Activated CD4-positive, alpha-beta memory T cell treated with anti-CD3 and anti-CD28 coated beads for 36 hours (primary cell): ENCODE measurements around the gene PLA2G4B. TPM values are rescaled to one million over a fixed set of nuclear protein-coding genes. Genes with fewer than 3 reads are reported as not detected.

ENCODE experiments used
- CTCF ChIA-PET: fragments of 350-600 bp; sonication (Branson Sonifier 250); formaldehyde crosslinking; loops from one replicate; lab custom pipeline; 2021; ENCODE audit warnings: antibody characterized with exemption, inconsistent platforms; lab: Charles Lee
- POLR2A ChIA-PET: fragments of 350-600 bp; sonication (Branson Sonifier 250); formaldehyde crosslinking; loops from one replicate; lab custom pipeline; 2021; ENCODE audit warnings: antibody characterized with exemption; lab: Charles Lee
- DNase-seq: peaks from one replicate; pipeline ENCODE4 v3.0.0-alpha.2; 2020
- H3K27ac Mint-ChIP-seq: one replicate; pipeline ENCODE4 v1.8.0; 2021; ENCODE audit warnings: mixed read lengths
- H3K27me3 Mint-ChIP-seq: one replicate; pipeline ENCODE4 v1.8.0; 2021; ENCODE audit warnings: mixed read lengths
- H3K36me3 Mint-ChIP-seq: one replicate; pipeline ENCODE4 v1.8.0; 2021; ENCODE audit warnings: mixed read lengths
- H3K4me1 Mint-ChIP-seq: one replicate; pipeline ENCODE4 v1.8.0; 2021; ENCODE audit warnings: low read depth, mixed read lengths
- H3K4me3 Mint-ChIP-seq: one replicate; pipeline ENCODE4 v1.8.0; 2021; ENCODE audit warnings: mild to moderate bottlenecking, mixed read lengths
- H3K9me3 Mint-ChIP-seq: one replicate; pipeline ENCODE4 v1.8.0; 2021; ENCODE audit warnings: mixed read lengths
- intact Hi-C: fragments of 100-400 bp; cut with micrococcal nuclease; formaldehyde crosslinking; loops from one replicate; pipeline ENCODE4 v1.15.1; 2023
- total RNA-seq, 2 experiments: library from RNA; stranded (reverse); gene quantifications; one replicate each; pipeline ENCODE4 v1.2.3, GENCODE V29; 2021

Gene PLA2G4B
- total RNA-seq, 2 experiments from 2014 or later, result 6.0 to 9.9 TPM

GRCh38 chr15:41843571-41843970, 4.9 kb downstream of the PLA2G4B start:
- no peaks in the 10 kb centered on the region for H3K27me3 Mint-ChIP-seq
- no peaks in the 10 kb centered on the region for H3K9me3 Mint-ChIP-seq
- intact Hi-C loops, result no loop called here
- ChIA-PET CTCF (no interaction called here), POLR2A (no interaction called here)
- H3K4me1 Mint-ChIP-seq, result peaks cover 5% of the 10 kb centered on the region
- H3K27ac Mint-ChIP-seq, result no peak overlapping the region
- peaks cover 10% of the 10 kb centered on the region for H3K36me3 Mint-ChIP-seq
- no peak for DNase-seq
- H3K4me3 Mint-ChIP-seq, result no peak overlapping the region

GRCh38 chr15:41844814-41845213, 6.2 kb downstream of the PLA2G4B start:
- H3K4me3 Mint-ChIP-seq, result no peak overlapping the region
- H3K27me3 Mint-ChIP-seq, result no peaks in the 10 kb centered on the region
- no peaks in the 10 kb centered on the region for H3K9me3 Mint-ChIP-seq
- intact Hi-C loops, result no loop called here
- no peak overlapping the region for H3K27ac Mint-ChIP-seq
- peaks cover 10% of the 10 kb centered on the region for H3K36me3 Mint-ChIP-seq
- ChIA-PET POLR2A (no interaction called here), CTCF (no interaction called here)
- H3K4me1 Mint-ChIP-seq, result peaks cover 11% of the 10 kb centered on the region
- no peak for DNase-seq

DNA sequence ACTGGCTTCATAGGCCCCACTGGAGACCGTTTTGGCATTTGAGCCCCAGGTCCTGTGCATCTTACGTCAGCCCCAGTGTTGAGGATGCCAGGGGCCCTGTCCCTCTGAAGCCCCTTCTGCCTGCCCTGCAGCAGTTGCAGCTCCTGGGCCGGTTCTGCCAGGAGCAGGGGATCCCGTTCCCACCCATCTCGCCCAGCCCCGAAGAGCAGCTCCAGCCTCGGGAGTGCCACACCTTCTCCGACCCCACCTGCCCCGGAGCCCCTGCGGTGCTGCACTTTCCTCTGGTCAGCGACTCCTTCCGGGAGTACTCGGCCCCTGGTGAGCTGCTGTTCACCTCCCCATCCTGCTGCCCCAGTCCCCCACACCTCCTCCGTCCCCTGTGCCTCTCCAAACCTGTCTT, 8.6 kb downstream of the PLA2G4B start:
- no peak overlapping the region for H3K27ac Mint-ChIP-seq
- intact Hi-C loops, result no loop called here
- H3K4me1 Mint-ChIP-seq, result peaks cover 11% of the 10 kb centered on the region
- ChIA-PET POLR2A (no interaction called here), CTCF (no interaction called here)
- DNase-seq, result no peak
- no peak overlapping the region for H3K4me3 Mint-ChIP-seq
- no peaks in the 10 kb centered on the region for H3K27me3 Mint-ChIP-seq
- H3K36me3 Mint-ChIP-seq, result peaks cover 10% of the 10 kb centered on the region
- H3K9me3 Mint-ChIP-seq, result no peaks in the 10 kb centered on the region

GRCh38 chr15:41847981-41848380, 9.3 kb downstream of the PLA2G4B start:
- H3K36me3 Mint-ChIP-seq, result peaks cover 10% of the 10 kb centered on the region
- CTCF ChIA-PET, result interaction anchor here (0.9 kb wide), 1 partner anchor 57 kb away, joined by 5 read pairs; no protein-coding TSS in a partner anchor

DNA sequence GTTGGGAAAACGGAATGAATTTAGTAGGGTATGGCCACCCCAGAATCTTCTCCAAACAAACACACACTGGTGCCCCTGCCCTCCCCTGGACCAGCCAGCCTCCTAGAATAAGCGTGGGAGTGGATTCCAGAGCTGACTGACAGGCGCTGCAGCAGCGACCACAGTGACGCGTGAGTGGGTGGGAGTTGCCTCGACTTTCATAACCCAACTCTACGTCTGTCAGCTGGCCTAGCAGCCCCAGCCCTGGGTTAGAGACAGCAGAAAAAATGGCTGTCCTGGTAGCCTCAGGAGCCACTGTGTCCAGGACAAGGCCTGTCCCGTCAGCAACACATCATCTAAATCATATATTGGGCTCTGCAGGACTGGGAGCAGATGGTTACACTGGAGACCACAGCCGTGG, 10.0 kb downstream of the PLA2G4B start:
- intact Hi-C loops, result no loop called here
- Mint-ChIP-seq H3K27me3 (no peaks in the 10 kb centered on the region), H3K9me3 (no peaks in the 10 kb centered on the region), H3K4me3 (no peak overlapping the region), H3K27ac (no peak overlapping the region), H3K4me1 (peaks cover 11% of the 10 kb centered on the region), H3K36me3 (peaks cover 10% of the 10 kb centered on the region)
- ChIA-PET CTCF (interaction anchor here (0.9 kb wide), 1 partner anchor 56 kb away, joined by 5 read pairs; no protein-coding TSS in a partner anchor), POLR2A (no interaction called here)
- peak; percentile 85 for DNase-seq

More at GRCh38 chr15:41847981-41848380, 9.3 kb downstream of the PLA2G4B start:
- intact Hi-C loops, result no loop called here
- no peak overlapping the region for H3K4me3 Mint-ChIP-seq
- POLR2A ChIA-PET, result no interaction called here
- no peak overlapping the region for H3K27ac Mint-ChIP-seq
- H3K4me1 Mint-ChIP-seq, result peaks cover 11% of the 10 kb centered on the region
- no peak for DNase-seq
- no peaks in the 10 kb centered on the region for H3K9me3 Mint-ChIP-seq
- H3K27me3 Mint-ChIP-seq, result no peaks in the 10 kb centered on the region

- Mint-ChIP-seq H3K36me3 (peaks cover 10% of the 10 kb centered on the region), H3K9me3 (no peaks in the 10 kb centered on the region), H3K27me3 (no peaks in the 10 kb centered on the region), H3K27ac (no peak overlapping the region), H3K4me3 (no peak overlapping the region), H3K4me1 (peaks cover 11% of the 10 kb centered on the region)
- ChIA-PET CTCF (interaction anchor here (0.9 kb wide), 1 partner anchor 56 kb away, joined by 5 read pairs; no protein-coding TSS in a partner anchor), POLR2A (no interaction called here)
- DNase-seq, result no peak
- intact Hi-C loops, result no loop called here
These were observed 10.6 kb downstream of the PLA2G4B start for GRCh38 chr15:41849204-41849603.

DNA sequence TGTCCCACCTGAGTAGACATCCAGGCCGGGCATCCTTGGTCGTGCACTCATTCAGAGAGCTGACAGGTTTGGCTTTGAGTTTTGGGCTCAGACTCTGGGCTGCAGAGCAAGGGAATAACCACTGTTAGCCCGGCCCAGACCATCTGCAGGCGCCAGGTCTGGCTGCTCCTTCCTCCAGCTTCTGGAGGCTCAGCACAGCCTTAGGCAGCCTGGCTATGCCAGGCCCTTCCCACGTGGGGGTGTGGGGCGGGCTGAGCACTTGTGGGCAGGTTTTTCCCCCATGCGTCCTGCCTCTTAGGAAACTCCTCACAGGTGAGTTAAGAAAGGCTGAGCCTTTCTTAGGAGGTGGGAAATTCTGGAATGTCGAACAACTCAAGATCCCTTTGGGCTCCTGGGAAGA, 11.2 kb downstream of the PLA2G4B start:
- CTCF ChIA-PET, result no interaction called here
- H3K4me3 Mint-ChIP-seq, result no peak overlapping the region
- no peak overlapping the region for H3K27ac Mint-ChIP-seq
- H3K9me3 Mint-ChIP-seq, result no peaks in the 10 kb centered on the region
- intact Hi-C loops, result no loop called here
- H3K27me3 Mint-ChIP-seq, result no peaks in the 10 kb centered on the region
- H3K4me1 Mint-ChIP-seq, result peaks cover 11% of the 10 kb centered on the region
- POLR2A ChIA-PET, result no interaction called here
- peaks cover 10% of the 10 kb centered on the region for H3K36me3 Mint-ChIP-seq
- DNase-seq, result no peak

DNA sequence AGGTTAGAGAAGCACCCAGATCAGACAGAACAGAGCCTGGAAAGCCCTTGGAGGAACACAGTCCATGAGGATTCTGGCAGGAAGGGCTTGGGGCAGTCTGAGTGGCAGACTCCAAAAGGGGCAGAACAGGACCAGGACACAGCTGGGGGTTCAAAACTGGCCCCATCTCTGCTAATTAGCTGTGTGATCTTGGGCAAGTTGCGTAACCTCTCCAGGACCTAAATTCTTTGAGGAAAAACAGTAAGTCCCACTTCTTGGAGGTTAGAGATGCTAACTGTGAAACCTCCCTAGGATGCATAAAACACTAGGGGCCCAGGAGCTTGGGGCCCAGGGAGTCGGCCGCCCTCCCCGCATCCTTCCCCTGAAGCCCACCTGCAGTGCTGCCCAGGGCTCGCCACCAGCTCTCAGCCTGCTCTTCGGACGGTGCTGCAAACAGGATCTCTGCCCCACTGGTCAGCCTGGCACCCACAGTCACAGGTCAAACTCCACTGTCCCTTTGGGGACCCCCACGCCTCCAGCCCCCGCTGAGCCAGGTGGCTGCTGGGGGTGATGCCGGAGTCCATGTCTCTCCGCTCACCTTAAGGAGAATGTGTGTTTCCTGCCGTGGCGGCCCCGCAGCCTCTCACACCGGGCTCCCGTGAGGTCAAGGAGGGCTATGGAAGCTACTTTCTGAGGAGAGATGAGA, 12.0 kb downstream of the PLA2G4B start:
- Mint-ChIP-seq H3K27ac (no peak overlapping the region), H3K27me3 (no peaks in the 10 kb centered on the region), H3K4me3 (no peak overlapping the region), H3K4me1 (peaks cover 11% of the 10 kb centered on the region), H3K9me3 (no peaks in the 10 kb centered on the region), H3K36me3 (peaks cover 10% of the 10 kb centered on the region)
- intact Hi-C loops, result no loop called here
- POLR2A ChIA-PET, result no interaction called here
- CTCF ChIA-PET, result no interaction called here
- no peak for DNase-seq

- H3K4me1 Mint-ChIP-seq, result peaks cover 11% of the 10 kb centered on the region
- no peaks in the 10 kb centered on the region for H3K27me3 Mint-ChIP-seq
- H3K36me3 Mint-ChIP-seq, result peaks cover 8% of the 10 kb centered on the region
- no peaks in the 10 kb centered on the region for H3K9me3 Mint-ChIP-seq
- no peak overlapping the region for H3K27ac Mint-ChIP-seq
- intact Hi-C loops, result no loop called here
- ChIA-PET POLR2A (no interaction called here), CTCF (no interaction called here)
- no peak for DNase-seq
- no peak overlapping the region for H3K4me3 Mint-ChIP-seq
These were observed 12.5 kb downstream of the PLA2G4B start for GRCh38 chr15:41851167-41851523.

DNA sequence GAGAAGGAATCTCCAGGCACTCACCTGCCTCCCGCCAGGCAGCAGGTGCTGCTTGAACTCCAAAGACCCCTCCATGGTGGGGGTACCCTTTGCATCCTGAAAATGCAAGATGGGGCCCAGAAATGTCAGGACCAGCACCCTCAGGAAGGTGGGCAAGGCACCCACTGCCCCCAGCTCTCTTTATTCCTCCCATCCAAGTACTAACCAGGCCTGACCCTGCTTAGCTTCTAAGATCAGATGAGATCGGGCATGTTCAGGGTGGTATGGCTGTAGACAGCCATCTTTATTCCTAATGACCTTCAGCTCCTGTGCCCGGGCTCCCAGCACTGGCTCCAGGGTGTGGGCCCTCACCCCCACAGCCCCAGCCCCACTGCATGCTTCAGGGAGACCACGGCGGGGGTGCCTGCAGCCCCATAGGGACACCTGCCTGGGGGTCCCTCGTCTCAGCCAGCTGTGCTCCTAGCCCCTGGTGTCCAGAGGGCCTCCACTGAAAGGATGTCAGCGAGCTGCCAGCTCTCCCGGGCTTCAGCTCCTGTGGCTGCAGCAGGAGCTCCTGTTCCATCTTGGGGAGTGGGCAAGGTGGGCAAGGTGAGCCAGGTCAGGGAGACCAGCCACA, 13.2 kb downstream of the PLA2G4B start:
- intact Hi-C loops, result no loop called here
- Mint-ChIP-seq H3K36me3 (peaks cover 5% of the 10 kb centered on the region), H3K4me3 (no peak overlapping the region), H3K4me1 (peaks cover 11% of the 10 kb centered on the region), H3K9me3 (no peaks in the 10 kb centered on the region), H3K27me3 (no peaks in the 10 kb centered on the region), H3K27ac (no peak overlapping the region)
- ChIA-PET CTCF (no interaction called here), POLR2A (interaction anchor here (0.9 kb wide), 1 partner anchor 15 kb away, joined by 3 read pairs; no protein-coding TSS in a partner anchor)
- DNase-seq, result no peak

- Mint-ChIP-seq H3K4me3 (no peak overlapping the region), H3K4me1 (peaks cover 11% of the 10 kb centered on the region), H3K27me3 (no peaks in the 10 kb centered on the region), H3K9me3 (no peaks in the 10 kb centered on the region), H3K27ac (no peak overlapping the region), H3K36me3 (peaks cover 3% of the 10 kb centered on the region)
- intact Hi-C loops, result no loop called here
- POLR2A ChIA-PET, result no interaction called here
- DNase-seq, result no peak
- CTCF ChIA-PET, result no interaction called here
These were observed 14.3 kb downstream of the PLA2G4B start for GRCh38 chr15:41852736-41853590.

DNA sequence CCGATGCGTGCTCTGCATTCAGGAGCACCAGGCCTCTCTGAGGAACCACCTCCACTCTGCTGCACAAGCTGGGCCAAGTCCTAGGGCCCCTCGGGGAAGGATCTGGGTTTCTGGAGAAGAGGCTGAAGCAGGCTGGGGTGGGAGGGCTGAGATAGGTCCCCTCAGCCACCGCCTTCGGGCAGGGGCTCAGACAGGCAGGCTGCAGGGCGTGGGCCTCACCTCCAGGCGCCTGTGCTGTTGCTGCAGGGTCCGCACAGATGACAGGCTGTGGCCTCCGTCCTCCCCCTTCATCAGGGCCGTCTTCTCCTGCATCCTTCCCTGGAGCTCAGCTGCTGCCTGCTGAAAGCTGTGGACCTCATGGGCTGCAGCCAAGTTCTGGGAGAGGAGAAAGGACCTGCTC, 15.2 kb downstream of the PLA2G4B start:
- Mint-ChIP-seq H3K27ac (no peak overlapping the region), H3K4me3 (no peak overlapping the region), H3K36me3 (no peaks in the 10 kb centered on the region), H3K27me3 (no peaks in the 10 kb centered on the region), H3K4me1 (peaks cover 4% of the 10 kb centered on the region), H3K9me3 (no peaks in the 10 kb centered on the region)
- POLR2A ChIA-PET, result no interaction called here
- CTCF ChIA-PET, result no interaction called here
- no peak for DNase-seq
- intact Hi-C loops, result no loop called here
